RWPE2 (cell line): ENCODE measurements around the gene TREH.

Experiments used
- ATAC-seq: fragments of 200-7000 bp; cut with Tn5 transposase; 3 replicates; pipeline ENCODE4 v1.9.1; 2021; ENCODE audit warnings: low read depth
- DNase-seq: peaks from one replicate; pipeline ENCODE4 v3.0.0-alpha.2; 2020; ENCODE audit warnings: low spot score
- H3K27ac ChIP-seq: fragments of 450-650 bp; 2 replicates; pipeline ENCODE4 v1.5.1; 2017; ENCODE audit warnings: mild to moderate bottlenecking; ENCODE audit not compliant: poor library complexity, severe bottlenecking
- H3K27me3 ChIP-seq: fragments of 250-450 bp; sonication (Bioruptor Pico); 2 replicates; pipeline ENCODE4 v1.5.1; 2021; ENCODE audit warnings: mild to moderate bottlenecking, moderate library complexity; ENCODE audit not compliant: insufficient read depth, poor library complexity, severe bottlenecking
- H3K36me3 ChIP-seq: fragments of 250-450 bp; sonication (Bioruptor Pico); 2 replicates; pipeline ENCODE4 v1.5.1; 2020; ENCODE audit warnings: low read depth, mild to moderate bottlenecking, moderate library complexity
- H3K4me1 ChIP-seq: fragments of 250-450 bp; sonication (Bioruptor Pico); 2 replicates; pipeline ENCODE4 v1.5.1; 2021; ENCODE audit warnings: mild to moderate bottlenecking, moderate library complexity; ENCODE audit not compliant: insufficient read depth, poor library complexity, severe bottlenecking
- H3K4me3 ChIP-seq: fragments of 250-450 bp; sonication (Bioruptor Pico); 2 replicates; pipeline ENCODE4 v1.5.1; 2021; ENCODE audit warnings: mild to moderate bottlenecking, moderate library complexity; ENCODE audit not compliant: severe bottlenecking
- H3K9me3 ChIP-seq: fragments of 250-450 bp; sonication (Bioruptor Pico); 2 replicates; pipeline ENCODE4 v1.5.1; 2021; ENCODE audit warnings: mild to moderate bottlenecking, moderate library complexity; ENCODE audit not compliant: severe bottlenecking
- CTCF ChIP-seq: fragments of 450-650 bp; IDR thresholded peaks from one replicate; pipeline ENCODE4 v1.5.1; 2017; ENCODE audit warnings: mild to moderate bottlenecking, moderate library complexity; ENCODE audit not compliant: poor library complexity, severe bottlenecking

Gene TREH

GRCh38 chr11:118677977-118678376 is 1.5 kb downstream of the TREH start:
- ATAC-seq (no peak), DNase-seq (no peak)
- no peaks in the 10 kb centered on the region for H3K4me1 ChIP-seq
- H3K4me3 ChIP-seq = no peak overlapping the region
- no peak for TF ChIP-seq CTCF
- H3K36me3 ChIP-seq = no peaks in the 10 kb centered on the region
- peaks cover 3% of the 10 kb centered on the region for H3K9me3 ChIP-seq
- no peaks in the 10 kb centered on the region for H3K27me3 ChIP-seq
- no peak overlapping the region for H3K27ac ChIP-seq

- no peak for TF ChIP-seq CTCF
- Histone ChIP-seq H3K36me3 (no peaks in the 10 kb centered on the region), H3K9me3 (peaks cover 3% of the 10 kb centered on the region), H3K4me1 (no peaks in the 10 kb centered on the region), H3K4me3 (no peak overlapping the region), H3K27me3 (no peaks in the 10 kb centered on the region), H3K27ac (no peak overlapping the region)
- DNase-seq (no peak), ATAC-seq (no peak)
Observed at GRCh38 chr11:118674082-118674435, 5.4 kb downstream of the TREH start.

- no peak overlapping the region for H3K27ac ChIP-seq
- no peaks in the 10 kb centered on the region for H3K36me3 ChIP-seq
- peaks cover 3% of the 10 kb centered on the region for H3K9me3 ChIP-seq
- TF ChIP-seq CTCF = no peak
- ATAC-seq (no peak), DNase-seq (peak; percentile 3)
- no peak overlapping the region for H3K4me3 ChIP-seq
- H3K27me3 ChIP-seq = no peaks in the 10 kb centered on the region
- no peaks in the 10 kb centered on the region for H3K4me1 ChIP-seq
Observed at GRCh38 chr11:118673361-118674081, 5.9 kb downstream of the TREH start.

- no peak overlapping the region for H3K27ac ChIP-seq
- no peaks in the 10 kb centered on the region for H3K36me3 ChIP-seq
- DNase-seq (no peak), ATAC-seq (no peak)
- no peaks in the 10 kb centered on the region for H3K27me3 ChIP-seq
- no peaks in the 10 kb centered on the region for H3K4me1 ChIP-seq
- no peak for TF ChIP-seq CTCF
- no peak overlapping the region for H3K4me3 ChIP-seq
- peaks cover 3% of the 10 kb centered on the region for H3K9me3 ChIP-seq
Observed at GRCh38 chr11:118672846-118673245, 6.6 kb downstream of the TREH start.

- no peak for TF ChIP-seq CTCF
- no peak overlapping the region for H3K4me3 ChIP-seq
- no peaks in the 10 kb centered on the region for H3K27me3 ChIP-seq
- no peak for ATAC-seq
- no peaks in the 10 kb centered on the region for H3K4me1 ChIP-seq
- H3K36me3 ChIP-seq = no peaks in the 10 kb centered on the region
- no peak overlapping the region for H3K27ac ChIP-seq
- no peak for DNase-seq
- H3K9me3 ChIP-seq = peaks cover 3% of the 10 kb centered on the region
Observed at GRCh38 chr11:118671254-118671653, 8.2 kb downstream of the TREH start.
